Calu3 (cell line): Measurements from ENCODE around the gene HTRA1. TPM values are rescaled to one million over a fixed set of nuclear protein-coding genes. Genes with fewer than 3 reads are reported as not detected.

Experiments used
- BruUV-seq: library from RNA; stranded (reverse); fragments of 400-500 nt; replicated peaks from 2 replicates; lab custom pipeline; 2021; lab: Mats Ljungman, UMichigan
- CTCF ChIA-PET: fragments of 300-600 bp; sonication (Branson Sonifier 250); formaldehyde crosslinking; loops from one replicate; lab custom pipeline; 2022; ENCODE audit warnings: antibody characterized with exemption; lab: Charles Lee
- DNase-seq: peaks from one replicate; pipeline ENCODE4 v3.0.0; 2022
- H3K27ac Mint-ChIP-seq: one replicate; pipeline ENCODE4 v1.8.0; 2022; ENCODE audit warnings: mixed read lengths; ENCODE audit not compliant: unreplicated experiment
- H3K27me3 Mint-ChIP-seq: one replicate; pipeline ENCODE4 v1.8.0; 2022; ENCODE audit warnings: mixed read lengths; ENCODE audit not compliant: unreplicated experiment
- H3K36me3 Mint-ChIP-seq: one replicate; pipeline ENCODE4 v1.8.0; 2022; ENCODE audit warnings: mild to moderate bottlenecking, moderate library complexity, mixed read lengths; ENCODE audit not compliant: insufficient read depth, unreplicated experiment
- H3K4me1 Mint-ChIP-seq: one replicate; pipeline ENCODE4 v1.8.0; 2022; ENCODE audit warnings: mild to moderate bottlenecking, low read depth, mixed read lengths; ENCODE audit not compliant: unreplicated experiment
- H3K4me3 Mint-ChIP-seq: one replicate; pipeline ENCODE4 v1.8.0; 2022; ENCODE audit warnings: mild to moderate bottlenecking, low read depth, moderate library complexity, mixed read lengths; ENCODE audit not compliant: unreplicated experiment
- H3K9me3 Mint-ChIP-seq: one replicate; pipeline ENCODE4 v1.8.0; 2022; ENCODE audit warnings: low read depth, mixed read lengths; ENCODE audit not compliant: unreplicated experiment
- intact Hi-C: fragments of 100-400 bp; cut with micrococcal nuclease; formaldehyde crosslinking; loops from one replicate; pipeline ENCODE4 v1.10.0; 2022; ENCODE audit not compliant: unreplicated experiment
- total RNA-seq: library from RNA; stranded (reverse); gene quantifications from 2 replicates; pipeline ENCODE4 v1.2.3, GENCODE V29; 2022
- TF ChIP-seq, protein P1 (sequence below): fragments of 200-600 bp; IDR thresholded peaks from one replicate; pipeline ENCODE4 v1.8.0; 2022; ENCODE audit warnings: antibody characterized with exemption; ENCODE audit not compliant: unreplicated experiment

Gene HTRA1
- total RNA-seq, 1 experiment from 2014 or later = 1.3 TPM

GRCh38 chr10:122458693-122459092 lies 2.7 kb upstream of the HTRA1 start:
- Mint-ChIP-seq H3K4me3 (no peak overlapping the region), H3K9me3 (no peaks in the 10 kb centered on the region), H3K27me3 (peaks cover 58% of the 10 kb centered on the region), H3K4me1 (no peaks in the 10 kb centered on the region), H3K27ac (no peak overlapping the region), H3K36me3 (no peaks in the 10 kb centered on the region)
- CTCF ChIA-PET = no interaction called here
- DNase-seq = no peak
- BruUV-seq = no TSS peak
- TF ChIP-seq, protein P1, sequence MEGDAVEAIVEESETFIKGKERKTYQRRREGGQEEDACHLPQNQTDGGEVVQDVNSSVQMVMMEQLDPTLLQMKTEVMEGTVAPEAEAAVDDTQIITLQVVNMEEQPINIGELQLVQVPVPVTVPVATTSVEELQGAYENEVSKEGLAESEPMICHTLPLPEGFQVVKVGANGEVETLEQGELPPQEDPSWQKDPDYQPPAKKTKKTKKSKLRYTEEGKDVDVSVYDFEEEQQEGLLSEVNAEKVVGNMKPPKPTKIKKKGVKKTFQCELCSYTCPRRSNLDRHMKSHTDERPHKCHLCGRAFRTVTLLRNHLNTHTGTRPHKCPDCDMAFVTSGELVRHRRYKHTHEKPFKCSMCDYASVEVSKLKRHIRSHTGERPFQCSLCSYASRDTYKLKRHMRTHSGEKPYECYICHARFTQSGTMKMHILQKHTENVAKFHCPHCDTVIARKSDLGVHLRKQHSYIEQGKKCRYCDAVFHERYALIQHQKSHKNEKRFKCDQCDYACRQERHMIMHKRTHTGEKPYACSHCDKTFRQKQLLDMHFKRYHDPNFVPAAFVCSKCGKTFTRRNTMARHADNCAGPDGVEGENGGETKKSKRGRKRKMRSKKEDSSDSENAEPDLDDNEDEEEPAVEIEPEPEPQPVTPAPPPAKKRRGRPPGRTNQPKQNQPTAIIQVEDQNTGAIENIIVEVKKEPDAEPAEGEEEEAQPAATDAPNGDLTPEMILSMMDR = no peak
- intact Hi-C loops = no loop called here

DNA sequence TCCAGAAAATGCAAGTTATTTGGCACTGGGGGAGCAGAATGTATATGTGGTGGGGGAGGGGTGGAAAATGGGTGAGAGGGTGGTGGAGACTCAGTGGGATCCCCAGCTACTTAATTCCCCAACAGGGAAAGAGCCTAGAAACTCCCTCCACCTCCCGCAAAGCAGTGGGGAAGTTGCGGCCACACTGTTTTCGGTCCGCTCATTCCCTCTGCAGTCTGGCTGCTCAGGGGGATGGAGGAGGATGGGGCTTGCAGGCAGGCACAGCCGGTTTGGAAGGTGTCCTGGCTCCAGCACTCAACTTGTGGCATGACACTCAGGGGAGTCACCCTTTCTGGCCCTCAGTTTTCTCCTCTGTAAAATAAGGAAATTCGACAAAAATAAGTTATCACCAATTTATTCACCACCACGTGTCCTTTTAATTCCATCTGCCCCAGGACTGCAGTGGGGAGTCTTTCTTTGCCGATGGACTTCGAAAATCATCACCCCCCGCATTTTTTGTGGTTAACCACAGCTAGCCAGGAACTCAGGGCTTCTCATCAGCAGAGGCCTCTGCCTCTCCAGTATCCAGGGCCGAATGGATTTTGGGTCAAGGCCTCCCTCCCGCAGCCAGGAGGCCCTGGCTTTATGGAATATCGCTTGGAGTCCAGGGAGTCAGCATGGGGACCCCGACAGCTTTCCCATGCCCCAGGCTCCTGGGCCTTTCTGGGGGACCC lies 1.6 kb upstream of the HTRA1 start:
- TF ChIP-seq, protein P1 = no peak
- no peak overlapping the region for H3K4me3 Mint-ChIP-seq
- no peak for DNase-seq
- H3K27me3 Mint-ChIP-seq = peaks cover 68% of the 10 kb centered on the region
- no peaks in the 10 kb centered on the region for H3K36me3 Mint-ChIP-seq
- H3K27ac Mint-ChIP-seq = no peak overlapping the region
- CTCF ChIA-PET = no interaction called here
- BruUV-seq = no TSS peak
- intact Hi-C loops = no loop called here
- H3K9me3 Mint-ChIP-seq = no peaks in the 10 kb centered on the region
- no peaks in the 10 kb centered on the region for H3K4me1 Mint-ChIP-seq

GRCh38 chr10:122460891-122461293 lies 461 bp upstream of the HTRA1 start:
- BruUV-seq = no TSS peak
- TF ChIP-seq, protein P1 = no peak
- Mint-ChIP-seq H3K27ac (no peak overlapping the region), H3K27me3 (peaks cover 80% of the 10 kb centered on the region), H3K9me3 (no peaks in the 10 kb centered on the region), H3K36me3 (no peaks in the 10 kb centered on the region), H3K4me1 (no peaks in the 10 kb centered on the region), H3K4me3 (peak overlapping the region; percentile 46)
- CTCF ChIA-PET = no interaction called here
- no peak for DNase-seq
- intact Hi-C loops = no loop called here

GRCh38 chr10:122461729-122462532 lies 578 bp downstream of the HTRA1 start:
- BruUV-seq = no TSS peak
- no peaks in the 10 kb centered on the region for H3K4me1 Mint-ChIP-seq
- H3K27me3 Mint-ChIP-seq = peaks cover 84% of the 10 kb centered on the region
- intact Hi-C loops = no loop called here
- H3K9me3 Mint-ChIP-seq = no peaks in the 10 kb centered on the region
- TF ChIP-seq, protein P1 = no peak
- no peaks in the 10 kb centered on the region for H3K36me3 Mint-ChIP-seq
- H3K4me3 Mint-ChIP-seq = peak overlapping the region; percentile 64
- peak; percentile 43 for DNase-seq
- CTCF ChIA-PET = no interaction called here
- H3K27ac Mint-ChIP-seq = no peak overlapping the region
